ENCODE data around the gene LRP6.

- TF ChIP-seq POLR2A (IDR thresholded peaks at IDR 0.05), result no peak
- TF ChIP-seq, protein P1, sequence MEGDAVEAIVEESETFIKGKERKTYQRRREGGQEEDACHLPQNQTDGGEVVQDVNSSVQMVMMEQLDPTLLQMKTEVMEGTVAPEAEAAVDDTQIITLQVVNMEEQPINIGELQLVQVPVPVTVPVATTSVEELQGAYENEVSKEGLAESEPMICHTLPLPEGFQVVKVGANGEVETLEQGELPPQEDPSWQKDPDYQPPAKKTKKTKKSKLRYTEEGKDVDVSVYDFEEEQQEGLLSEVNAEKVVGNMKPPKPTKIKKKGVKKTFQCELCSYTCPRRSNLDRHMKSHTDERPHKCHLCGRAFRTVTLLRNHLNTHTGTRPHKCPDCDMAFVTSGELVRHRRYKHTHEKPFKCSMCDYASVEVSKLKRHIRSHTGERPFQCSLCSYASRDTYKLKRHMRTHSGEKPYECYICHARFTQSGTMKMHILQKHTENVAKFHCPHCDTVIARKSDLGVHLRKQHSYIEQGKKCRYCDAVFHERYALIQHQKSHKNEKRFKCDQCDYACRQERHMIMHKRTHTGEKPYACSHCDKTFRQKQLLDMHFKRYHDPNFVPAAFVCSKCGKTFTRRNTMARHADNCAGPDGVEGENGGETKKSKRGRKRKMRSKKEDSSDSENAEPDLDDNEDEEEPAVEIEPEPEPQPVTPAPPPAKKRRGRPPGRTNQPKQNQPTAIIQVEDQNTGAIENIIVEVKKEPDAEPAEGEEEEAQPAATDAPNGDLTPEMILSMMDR (IDR thresholded peaks at IDR 0.05 in 4 of 5, conservative IDR thresholded peaks at IDR 0.05 in 1 of 5), result no peak
Measured at GRCh38 chr12:12191008-12191407, 75.8 kb downstream of the LRP6 start.
